G401.6 (cell line): ENCODE results near the gene INPP5A.
"Not testable (repeated sequence)": the region's sequence is repeated elsewhere in the genome, so short reads cannot be mapped to it uniquely, and the experiment has no call there.

ENCODE experiments used
- FAIRE-seq: peaks from 2 replicates; lab custom pipeline; 2012; peaks lifted over from hg19 to GRCh38; lab: Jason Lieb, UNC

The INPP5A gene

GRCh38 chr10:132728321-132728720 lies 190.7 kb downstream of the INPP5A start:
- no peak for FAIRE-seq

DNA sequence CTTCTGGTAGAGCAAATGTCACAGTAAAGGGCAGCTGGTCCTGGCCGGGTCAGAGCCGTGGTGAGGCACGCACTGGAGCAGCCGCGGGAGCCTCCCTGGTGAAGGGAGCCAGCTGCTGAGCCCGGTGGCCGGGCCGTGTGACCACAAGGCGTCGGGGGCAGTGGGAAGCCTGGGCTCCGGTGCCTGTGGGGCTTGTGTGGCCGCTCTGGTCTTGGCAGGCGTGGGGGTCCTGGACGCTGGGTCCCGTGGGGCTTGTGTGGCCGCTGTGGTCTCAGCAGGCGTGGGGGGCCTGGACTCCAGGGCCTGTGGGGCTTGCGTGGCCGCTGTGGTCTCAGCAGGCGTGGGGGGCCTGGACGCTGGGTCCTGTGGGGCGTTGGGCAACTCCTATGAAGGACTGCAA lies 191.2 kb downstream of the INPP5A start:
- FAIRE-seq: no peak

- no peak for FAIRE-seq
Measured at GRCh38 chr10:132729810-132730572, 192.4 kb downstream of the INPP5A start.

- FAIRE-seq: no peak
Measured at GRCh38 chr10:132730573-132730953, 193.0 kb downstream of the INPP5A start.

DNA sequence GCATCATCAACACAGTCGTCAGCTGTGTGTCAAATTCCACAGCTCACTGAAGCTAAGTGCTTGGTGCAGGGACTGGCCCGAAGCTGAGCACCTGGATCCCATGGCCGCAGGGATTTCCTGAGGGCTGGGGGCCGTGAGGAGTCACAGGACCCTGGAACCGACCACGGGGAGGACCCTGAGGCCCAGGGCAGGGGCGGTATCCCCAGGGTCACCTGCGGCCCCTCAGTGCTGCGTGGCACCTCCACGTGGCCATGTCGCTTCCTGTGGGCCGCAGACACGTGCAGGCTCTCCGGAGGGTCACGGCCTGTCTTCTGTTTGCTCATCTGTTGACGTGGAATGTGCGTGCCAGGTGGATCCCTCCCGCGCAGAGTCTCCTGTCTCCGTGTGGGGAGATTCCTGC lies 194.9 kb downstream of the INPP5A start:
- FAIRE-seq: no peak

GRCh38 chr10:132733926-132734325 lies 196.3 kb downstream of the INPP5A start:
- FAIRE-seq: no peak

DNA sequence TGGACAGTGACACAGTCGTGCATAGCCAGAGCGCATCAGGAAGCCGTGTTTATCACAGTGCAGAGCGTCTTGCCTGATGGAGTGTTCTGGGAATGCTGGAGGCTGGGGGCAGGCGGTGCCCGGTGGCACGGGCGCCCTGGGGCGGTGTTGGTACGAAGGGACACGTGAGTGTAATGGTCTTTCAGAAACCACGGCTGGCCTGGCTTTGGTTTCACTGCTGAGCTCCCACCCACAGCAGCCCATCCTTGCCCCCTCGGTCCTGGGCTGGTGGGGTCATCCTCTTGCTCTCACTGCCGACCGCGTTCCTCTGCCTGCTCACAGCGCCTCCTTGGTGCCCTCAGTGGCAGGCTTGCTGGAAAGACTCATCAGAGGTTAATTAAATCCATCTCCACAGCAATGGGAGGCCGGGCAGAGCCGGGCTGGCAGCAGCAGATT lies 197.8 kb downstream of the INPP5A start:
- no peak for FAIRE-seq

DNA sequence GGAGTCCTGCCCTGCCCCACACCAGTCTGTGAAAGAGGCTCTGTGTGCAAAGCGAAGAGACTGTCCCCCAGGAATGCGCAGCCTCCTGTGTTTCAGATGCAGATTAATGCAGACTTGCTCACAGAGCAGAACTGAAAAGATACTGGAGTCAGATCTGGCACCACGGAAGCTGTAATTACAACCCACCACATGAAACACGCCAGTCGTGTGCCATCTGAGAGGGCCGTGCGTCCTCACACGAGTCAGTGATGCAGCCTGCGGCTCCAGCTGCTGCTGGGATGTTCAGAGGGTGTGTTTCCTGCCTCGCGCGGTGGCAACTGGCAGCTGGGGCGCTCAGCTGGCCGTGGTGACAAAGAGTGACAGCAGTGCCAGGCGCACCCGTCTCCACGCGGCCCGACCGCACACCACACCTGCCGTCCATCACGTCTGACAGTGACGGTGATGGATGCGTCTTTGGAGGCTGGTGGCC lies 198.4 kb downstream of the INPP5A start:
- no peak for FAIRE-seq

DNA sequence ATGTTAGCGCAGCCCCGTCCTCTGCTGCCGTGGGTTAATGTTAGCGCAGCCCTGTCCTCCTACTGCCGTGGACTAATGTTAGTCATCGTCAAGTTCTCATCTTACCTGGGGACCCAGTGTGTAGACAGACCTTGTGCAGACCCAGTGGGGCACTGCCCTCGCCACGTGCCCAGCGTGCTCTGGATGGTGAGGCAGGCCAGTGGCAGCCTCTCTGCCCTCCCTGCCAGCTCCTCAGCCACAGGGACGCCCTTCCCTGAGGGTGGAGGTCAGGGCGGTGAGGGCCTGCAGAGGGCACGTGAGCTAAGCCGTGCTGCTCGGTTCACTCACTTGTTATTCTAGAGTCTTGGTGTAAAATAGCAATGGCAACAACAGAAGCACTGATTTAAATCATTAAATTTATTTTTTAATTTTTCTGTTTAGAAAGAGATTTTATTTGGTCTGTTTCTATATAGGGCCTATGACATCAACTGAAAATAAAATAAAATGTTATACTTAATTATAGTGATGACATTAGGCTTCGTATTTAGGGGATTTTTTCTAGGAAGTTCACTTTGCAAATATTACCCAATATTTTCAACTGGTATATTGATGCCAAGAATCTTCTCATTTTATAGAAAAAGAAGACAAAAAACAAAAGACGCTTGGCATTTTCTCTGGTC lies 199.9 kb downstream of the INPP5A start:
- FAIRE-seq: no peak

GRCh38 chr10:132738454-132739224 lies 201.1 kb downstream of the INPP5A start:
- FAIRE-seq: no peak

GRCh38 chr10:132739225-132739613 lies 201.6 kb downstream of the INPP5A start:
- FAIRE-seq: no peak

DNA sequence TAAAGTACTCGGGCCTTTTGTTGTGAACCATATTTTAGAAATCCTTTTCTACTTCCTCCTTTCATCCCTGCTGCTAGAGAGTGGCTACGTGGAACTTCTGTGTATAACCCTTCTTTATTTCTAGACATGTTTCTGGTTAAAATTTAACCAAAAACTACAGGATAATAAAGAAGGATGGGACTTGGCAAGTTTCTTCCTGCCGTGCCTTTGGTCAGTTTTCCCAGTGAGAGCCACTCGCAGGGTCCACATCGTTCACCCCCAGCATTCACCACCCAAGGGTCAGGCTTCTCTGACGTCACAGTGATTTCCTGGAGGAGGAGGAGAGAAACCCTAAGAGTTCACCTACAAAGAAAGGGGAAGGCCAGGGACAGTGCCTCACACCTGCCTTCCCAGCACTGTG lies 203.0 kb downstream of the INPP5A start:
- no peak for FAIRE-seq

GRCh38 chr10:132742167-132742836 lies 204.7 kb downstream of the INPP5A start:
- no peak for FAIRE-seq

GRCh38 chr10:132742837-132743194 lies 205.2 kb downstream of the INPP5A start:
- no peak for FAIRE-seq

DNA sequence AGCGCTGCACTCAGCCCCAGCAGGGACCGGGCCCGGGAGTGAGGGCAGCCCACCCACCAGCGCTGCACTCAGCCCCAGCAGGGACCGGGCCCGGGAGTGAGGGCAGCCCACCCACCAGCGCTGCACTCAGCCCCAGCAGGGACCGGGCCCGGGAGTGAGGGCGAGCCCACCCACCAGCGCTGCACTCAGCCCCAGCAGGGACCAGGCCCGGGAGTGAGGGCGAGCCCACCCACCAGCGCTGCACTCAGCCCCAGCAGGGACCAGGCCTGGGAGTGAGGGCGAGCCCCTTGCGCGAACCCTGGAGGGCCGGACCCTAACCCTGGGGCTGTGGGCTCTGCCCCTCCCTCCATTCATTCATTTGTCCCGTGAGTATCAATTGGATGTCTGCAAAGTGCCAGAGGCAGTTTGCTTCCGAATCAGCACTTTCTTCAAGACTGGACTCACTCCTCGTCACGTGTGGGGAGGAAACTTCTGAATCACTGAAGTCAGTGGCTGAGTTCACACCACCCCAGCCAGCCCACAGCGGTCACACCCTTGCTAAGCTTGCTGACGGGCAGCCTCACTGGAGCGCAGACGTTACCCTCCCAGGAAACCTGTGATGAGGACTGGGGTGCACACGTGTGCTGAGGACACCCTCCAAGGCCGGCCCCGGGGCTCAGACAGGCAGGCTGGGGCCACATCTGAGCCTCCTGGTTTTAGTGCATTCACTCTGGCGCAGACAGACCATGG lies 205.8 kb downstream of the INPP5A start:
- FAIRE-seq: not testable (repeated sequence)

DNA sequence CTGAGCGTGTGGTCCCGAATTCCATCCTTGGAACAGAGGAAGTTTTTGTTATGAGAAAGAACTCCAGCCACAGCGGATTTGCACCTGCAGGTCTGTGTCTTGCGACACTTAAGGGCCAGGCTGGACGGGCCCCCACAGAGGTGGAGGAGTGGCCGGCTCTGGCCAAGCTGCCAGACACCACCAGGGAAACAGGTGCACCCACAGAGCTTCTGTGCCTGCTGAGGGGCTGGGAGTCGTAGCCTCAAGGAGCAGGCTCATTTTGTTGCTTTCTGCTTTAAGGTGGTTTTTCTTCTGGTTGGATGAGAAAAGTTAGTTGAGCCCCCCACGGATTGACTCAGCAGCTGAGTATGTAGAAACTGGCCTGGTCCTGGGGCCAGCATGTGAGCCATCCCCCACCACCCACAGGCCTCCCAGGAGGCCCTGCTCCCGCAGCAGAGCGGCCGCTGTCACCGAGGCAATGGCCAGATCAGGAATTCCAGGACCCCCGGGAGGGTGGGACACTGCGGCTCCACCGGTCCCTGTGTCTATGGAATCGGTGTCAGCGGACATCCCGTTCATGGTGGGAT lies 206.4 kb downstream of the INPP5A start:
- FAIRE-seq: no peak

DNA sequence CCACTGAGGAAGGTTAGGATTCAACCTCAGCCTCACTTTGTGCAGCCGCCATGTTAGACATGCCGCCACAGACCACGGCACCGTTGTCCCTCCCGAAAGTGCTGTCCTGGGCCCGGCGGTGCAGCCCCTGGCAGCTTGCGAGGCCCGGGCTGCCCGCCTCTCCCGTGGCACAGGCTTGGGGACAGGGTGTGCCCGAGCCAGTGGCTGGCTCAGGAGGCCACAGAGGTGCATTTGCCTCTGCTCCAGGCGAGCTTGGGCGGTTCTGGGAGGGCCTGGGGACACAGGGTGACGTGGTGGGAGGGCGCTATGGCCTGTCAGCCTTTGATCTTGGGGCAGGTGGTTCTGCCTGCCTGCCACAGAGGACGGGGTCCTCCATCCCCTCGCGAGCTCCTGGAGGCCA lies 207.3 kb downstream of the INPP5A start:
- FAIRE-seq: no peak

- FAIRE-seq: no peak
Measured at GRCh38 chr10:132745511-132745910, 207.9 kb downstream of the INPP5A start.

DNA sequence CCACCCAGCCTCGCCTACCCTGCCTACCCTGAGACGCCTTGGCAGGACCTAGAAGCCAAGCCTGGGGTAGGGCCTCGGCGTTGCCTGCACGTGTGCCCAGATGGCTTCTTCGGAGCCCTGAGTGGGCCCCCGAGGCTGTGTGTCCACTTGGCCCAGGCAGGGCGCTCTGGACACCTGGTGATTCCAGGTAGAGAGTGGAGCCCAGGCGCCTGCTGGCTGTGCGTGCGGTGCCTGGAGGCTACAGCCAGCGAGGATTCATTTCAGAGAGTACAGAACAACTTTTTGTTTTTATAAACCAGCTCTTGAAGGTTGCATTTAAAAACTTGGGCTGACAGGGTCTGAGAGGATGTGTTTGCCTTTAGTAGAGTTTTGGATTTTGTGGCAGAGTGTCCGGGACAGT lies 208.4 kb downstream of the INPP5A start:
- no peak for FAIRE-seq

GRCh38 chr10:132746386-132746785 lies 208.8 kb downstream of the INPP5A start:
- no peak for FAIRE-seq

- no peak for FAIRE-seq
Measured at GRCh38 chr10:132746801-132747625, 209.4 kb downstream of the INPP5A start.
